OCI-LY3 (cell line): ENCODE measurements around the gene PLXNA3.

Source experiments
- H2AFZ ChIP-seq: fragments of 200-600, 300-600 bp; shearing (Covaris generic); 2 replicates; pipeline ENCODE4 v1.6.0; 2014; ENCODE audit warnings: antibody characterized with exemption, low read depth, low read length
- H3K27ac ChIP-seq: fragments of 200-600, 300-600 bp; sonication (generic); 2 replicates; pipeline ENCODE4 v1.5.1; 2014; ENCODE audit warnings: mild to moderate bottlenecking, low read length, moderate library complexity, mixed read lengths
- H3K27me3 ChIP-seq: fragments of 200-600, 300-600 bp; sonication (generic); 2 replicates; pipeline ENCODE4 v1.6.1; 2014; ENCODE audit warnings: low read depth, low read length, mixed read lengths
- H3K36me3 ChIP-seq: fragments of 200-600, 300-600 bp; sonication (generic); replicated peaks from 2 replicates; pipeline ENCODE3; 2014; ENCODE audit warnings: low read depth, low read length, mixed read lengths
- H3K4me1 ChIP-seq: fragments of 300-600, 200-600 bp; sonication (generic); 2 replicates; pipeline ENCODE4 v1.6.1; 2014; ENCODE audit warnings: low read length, mixed read lengths
- H3K4me2 ChIP-seq: fragments of 200-600, 300-600 bp; sonication (generic); 2 replicates; pipeline ENCODE4 v1.6.1; 2014; ENCODE audit warnings: low read length, mixed read lengths
- H3K4me3 ChIP-seq: fragments of 300-600, 200-600 bp; sonication (generic); 2 replicates; pipeline ENCODE4 v1.5.1; 2014; ENCODE audit warnings: antibody characterized with exemption, mild to moderate bottlenecking, low read length, moderate library complexity
- H3K79me2 ChIP-seq: fragments of 300-600, 200-600 bp; shearing (Covaris generic); 2 replicates; pipeline ENCODE4 v1.6.1; 2014; ENCODE audit warnings: mild to moderate bottlenecking, low read length, mixed read lengths
- H3K9ac ChIP-seq: fragments of 300-600, 200-600 bp; shearing (Covaris generic); 2 replicates; pipeline ENCODE4 v1.6.0; 2014; ENCODE audit warnings: mild to moderate bottlenecking, low read length, moderate library complexity
- H3K9me3 ChIP-seq: fragments of 200-600, 300-600 bp; shearing (Covaris generic); 2 replicates; pipeline ENCODE4 v1.6.1; 2014; ENCODE audit warnings: low read length, mixed read lengths; ENCODE audit not compliant: insufficient read depth
- H4K20me1 ChIP-seq: fragments of 200-600, 300-600 bp; sonication (generic); 2 replicates; pipeline ENCODE4 v1.6.1; 2016; ENCODE audit warnings: low read length, mixed read lengths; ENCODE audit not compliant: insufficient read depth
- CTCF ChIP-seq: fragments of 200-600, 300-600 bp; sonication (generic); IDR thresholded peaks from 2 replicates; pipeline ENCODE4 v1.5.1; 2014; ENCODE audit warnings: antibody characterized with exemption, low read length, low read depth
- EZH2phosphoT487 ChIP-seq: fragments of 200-600 bp; shearing (Covaris generic); IDR thresholded peaks from 2 replicates; pipeline ENCODE4 v1.6.1; 2018; ENCODE audit warnings: antibody characterized with exemption, mixed run types, low read depth

The PLXNA3 gene

DNA sequence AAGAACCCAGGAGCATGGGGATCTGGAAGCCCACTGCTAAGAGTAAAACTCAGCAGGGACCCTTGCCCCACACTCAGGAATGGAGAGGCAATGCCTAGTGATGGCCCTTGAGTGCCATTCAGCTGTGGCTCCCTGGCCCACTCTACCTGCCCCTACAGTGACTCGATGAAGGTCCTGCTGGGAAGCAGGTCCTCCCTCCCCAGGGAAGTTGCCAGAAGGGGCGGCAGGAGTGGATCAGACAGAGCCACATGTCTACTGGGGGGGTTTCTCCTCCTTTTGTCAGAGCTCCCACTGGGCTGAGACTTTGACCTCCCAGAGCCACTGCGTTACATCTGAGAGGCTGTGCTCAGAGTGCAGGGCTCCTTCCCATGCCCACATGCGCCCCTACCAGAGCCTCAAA, 31.1 kb downstream of the PLXNA3 start:
- peak overlapping the region; percentile 96 for H3K4me2 ChIP-seq
- H3K36me3 ChIP-seq = peaks cover 15% of the 10 kb centered on the region
- no peak for TF ChIP-seq CTCF
- no peak for TF ChIP-seq EZH2phosphoT487
- H3K9me3 ChIP-seq = no peaks in the 10 kb centered on the region
- no peaks in the 10 kb centered on the region for H3K27me3 ChIP-seq
- H3K27ac ChIP-seq = no peak overlapping the region
- H3K79me2 ChIP-seq = peaks cover 22% of the 10 kb centered on the region
- H3K4me3 ChIP-seq = peak overlapping the region; percentile 97
- H4K20me1 ChIP-seq = no peaks in the 10 kb centered on the region
- H3K4me1 ChIP-seq = peaks cover 18% of the 10 kb centered on the region
- H3K9ac ChIP-seq = peak overlapping the region; percentile 91; the same call in 1 of the 2 replicates
- no peak overlapping the region for H2AFZ ChIP-seq

- Histone ChIP-seq H3K79me2 (peaks cover 14% of the 10 kb centered on the region), H3K4me3 (peak overlapping the region; percentile 97), H3K4me2 (peak overlapping the region; percentile 96), H3K9ac (peak overlapping the region; percentile 91), H2AFZ (no peak overlapping the region), H3K9me3 (no peaks in the 10 kb centered on the region), H3K4me1 (peaks cover 18% of the 10 kb centered on the region), H3K27ac (peak overlapping the region; percentile 52), H3K36me3 (peaks cover 9% of the 10 kb centered on the region), H3K27me3 (no peaks in the 10 kb centered on the region), H4K20me1 (no peaks in the 10 kb centered on the region)
- no peak for TF ChIP-seq CTCF
- no peak for TF ChIP-seq EZH2phosphoT487
Observed at GRCh38 chrX:154490021-154490413, 31.9 kb downstream of the PLXNA3 start.

- H3K4me2 ChIP-seq = peak within 1 kb of the TSS; percentile 96
- peaks cover 8% of the 10 kb centered on the region for H3K79me2 ChIP-seq
- H3K9me3 ChIP-seq = no peaks in the 10 kb centered on the region
- H3K4me1 ChIP-seq = peaks cover 13% of the 10 kb centered on the region
- H3K27ac ChIP-seq = peak within 1 kb of the TSS; percentile 62
- no peaks in the 10 kb centered on the region for H3K27me3 ChIP-seq
- H3K36me3 ChIP-seq = peaks cover 3% of the 10 kb centered on the region
- peak within 1 kb of the TSS; percentile 97 for H3K4me3 ChIP-seq
- no peaks in the 10 kb centered on the region for H4K20me1 ChIP-seq
- peak within 1 kb of the TSS; percentile 53; the same call in 1 of the 2 replicates for H2AFZ ChIP-seq
- peak within 1 kb of the TSS; percentile 91 for H3K9ac ChIP-seq
- TF ChIP-seq CTCF (peak; percentile 26; the same call in 1 of the 2 replicates), EZH2phosphoT487 (no peak)
Observed at GRCh38 chrX:154490414-154491083, 32.5 kb downstream of the PLXNA3 start, which contains the start of gene SLC10A3. Gene SLC10A3 (minus strand): TSS chrX:154490629. CDS start chrX:154488940, 1,689 bp downstream.

GRCh38 chrX:154494715-154495114, 36.6 kb downstream of the PLXNA3 start:
- Histone ChIP-seq H4K20me1 (no peaks in the 10 kb centered on the region), H3K9me3 (no peaks in the 10 kb centered on the region), H3K4me2 (no peak overlapping the region), H2AFZ (no peak overlapping the region), H3K27me3 (no peaks in the 10 kb centered on the region), H3K9ac (no peak overlapping the region), H3K4me1 (peaks cover 16% of the 10 kb centered on the region), H3K36me3 (no peaks in the 10 kb centered on the region), H3K4me3 (no peak overlapping the region), H3K27ac (no peak overlapping the region), H3K79me2 (no peaks in the 10 kb centered on the region)
- no peak for TF ChIP-seq EZH2phosphoT487
- no peak for TF ChIP-seq CTCF
